Measurements from ENCODE around the gene DUXA. TPM values are rescaled to one million over a fixed set of nuclear protein-coding genes. Genes with fewer than 3 reads are reported as not detected.
A peak's percentile ranks its signal among the peaks of the same experiment; 100 is the strongest.

Gene DUXA
- total and polyA plus RNA-seq, 11 donors: not detected

DNA sequence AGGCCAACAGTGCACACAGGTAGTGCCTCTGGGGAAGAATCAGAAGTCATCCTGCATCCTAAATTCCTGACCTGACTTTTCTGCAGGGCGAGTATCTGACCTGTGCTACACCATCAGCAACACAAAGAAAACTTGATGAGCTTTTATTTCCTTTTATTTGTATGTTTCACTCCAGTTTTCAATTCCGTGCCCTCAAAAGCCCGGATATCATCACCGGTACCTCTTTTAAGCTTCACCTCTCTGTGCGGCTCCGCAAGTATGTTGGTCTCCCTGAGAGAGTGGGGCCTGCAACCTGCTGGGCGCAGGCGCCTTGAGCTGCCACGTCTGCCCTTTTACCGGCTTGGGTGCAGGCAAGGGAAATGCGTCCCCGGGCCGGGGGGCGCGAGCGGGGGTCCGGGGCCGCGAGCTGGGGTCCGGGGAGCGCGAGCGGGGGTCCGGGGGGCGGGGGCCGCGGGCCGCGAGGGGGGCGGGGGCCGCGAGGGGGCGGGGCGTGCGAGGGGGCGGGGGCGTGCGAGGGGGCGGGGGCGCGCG lies 4.3 kb upstream of the DUXA start:
- no peak for TF ChIP-seq POLR2A (IDR thresholded peaks at IDR 0.05)
- TF ChIP-seq, protein P1, sequence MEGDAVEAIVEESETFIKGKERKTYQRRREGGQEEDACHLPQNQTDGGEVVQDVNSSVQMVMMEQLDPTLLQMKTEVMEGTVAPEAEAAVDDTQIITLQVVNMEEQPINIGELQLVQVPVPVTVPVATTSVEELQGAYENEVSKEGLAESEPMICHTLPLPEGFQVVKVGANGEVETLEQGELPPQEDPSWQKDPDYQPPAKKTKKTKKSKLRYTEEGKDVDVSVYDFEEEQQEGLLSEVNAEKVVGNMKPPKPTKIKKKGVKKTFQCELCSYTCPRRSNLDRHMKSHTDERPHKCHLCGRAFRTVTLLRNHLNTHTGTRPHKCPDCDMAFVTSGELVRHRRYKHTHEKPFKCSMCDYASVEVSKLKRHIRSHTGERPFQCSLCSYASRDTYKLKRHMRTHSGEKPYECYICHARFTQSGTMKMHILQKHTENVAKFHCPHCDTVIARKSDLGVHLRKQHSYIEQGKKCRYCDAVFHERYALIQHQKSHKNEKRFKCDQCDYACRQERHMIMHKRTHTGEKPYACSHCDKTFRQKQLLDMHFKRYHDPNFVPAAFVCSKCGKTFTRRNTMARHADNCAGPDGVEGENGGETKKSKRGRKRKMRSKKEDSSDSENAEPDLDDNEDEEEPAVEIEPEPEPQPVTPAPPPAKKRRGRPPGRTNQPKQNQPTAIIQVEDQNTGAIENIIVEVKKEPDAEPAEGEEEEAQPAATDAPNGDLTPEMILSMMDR (IDR thresholded peaks at IDR 0.05): no peak
- Histone ChIP-seq H3K4me1 (peaks cover 0 to 12% (median 6%) of the 10 kb centered on the region in 12 donors), H3K9me3 (peaks cover 0 to 11% (median 0%) of the 10 kb centered on the region in 12 donors), H3K4me3 (peak overlapping the region in 10 of 12 donors; percentile 35 to 66 (median 53)), H3K36me3 (no peaks in the 10 kb centered on the region), H3K27me3 (no peaks in the 10 kb centered on the region), H3K27ac (peak overlapping the region in 10 of 12 donors; percentile 15 to 75 (median 52))
- DNase-seq: peak; percentile 32 to 73 (median 64)
- intact Hi-C loops (cut with DNase I): loop anchor here in 1 of 10 donors (2.0 kb wide), 1 partner anchor 19 kb away; the partner anchor contains the start of gene ZNF264
- ATAC-seq: peak; percentile 54 to 88 (median 82)
- whole genome bisulfite sequencing, 4 donors: 4 to 15% (median 7%) methylated on average over 10 to 37 of the region's 42 CpGs

DNA sequence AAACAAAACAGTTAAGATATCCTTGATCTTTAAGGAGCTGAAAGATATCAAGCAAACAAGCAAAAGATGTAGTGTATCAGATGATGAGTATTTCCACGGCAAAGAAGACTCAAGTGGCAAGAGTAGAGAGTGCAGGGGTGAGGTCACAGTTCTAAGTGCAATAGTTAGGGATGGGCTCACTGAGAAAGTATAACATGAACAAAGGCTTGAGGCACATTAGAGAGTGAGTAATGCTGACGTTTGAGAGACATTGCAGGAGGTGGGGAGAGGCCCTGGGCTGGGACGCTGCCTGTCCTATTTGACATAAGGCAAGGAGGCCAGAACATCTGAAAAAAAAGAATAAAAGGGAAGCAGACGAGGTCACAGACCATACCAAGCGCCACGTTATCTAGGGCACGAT lies 1.4 kb downstream of the DUXA start:
- Histone ChIP-seq H3K9me3 (no peaks in the 10 kb centered on the region), H3K27ac (no peak overlapping the region), H3K4me1 (peaks cover 0 to 2% (median 0%) of the 10 kb centered on the region in 12 donors), H3K4me3 (no peak overlapping the region), H3K36me3 (no peaks in the 10 kb centered on the region), H3K27me3 (no peaks in the 10 kb centered on the region)
- DNase-seq (no peak), ATAC-seq (no peak)
- intact Hi-C loops (cut with DNase I): no loop called here
- 65 to 73% (median 69%) methylated on average over 7 of the region's 7 CpGs for WGBS, 4 donors
- TF ChIP-seq, protein P1 (IDR thresholded peaks at IDR 0.05): no peak
- TF ChIP-seq POLR2A (IDR thresholded peaks at IDR 0.05): no peak

DNA sequence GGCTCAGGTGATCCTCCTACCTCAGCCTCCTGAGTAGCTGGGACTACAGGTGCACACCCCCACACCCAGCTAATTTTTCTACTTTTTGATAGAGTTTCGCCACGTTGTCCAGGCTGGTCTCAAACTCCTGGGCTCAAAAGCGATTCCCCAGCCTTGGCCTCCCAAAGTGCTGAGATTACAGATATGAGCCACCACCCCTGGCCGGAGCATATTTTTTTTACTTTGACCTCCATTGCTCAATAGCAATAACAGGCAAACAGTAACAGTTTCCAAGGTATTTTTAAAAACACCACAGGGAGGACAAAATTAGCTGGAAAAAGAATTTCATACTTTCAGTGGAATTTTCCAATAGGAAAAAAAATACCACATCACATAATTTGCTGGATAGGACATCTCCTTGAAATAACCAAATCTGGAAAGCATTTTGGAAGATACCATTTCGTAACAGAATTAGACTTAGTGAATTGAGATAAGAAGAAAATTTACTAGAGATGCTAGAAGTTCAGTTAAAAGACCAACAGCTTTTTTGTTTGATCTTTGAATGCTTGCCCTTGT lies 5.2 kb downstream of the DUXA start:
- Histone ChIP-seq H3K4me1 (peaks cover 0 to 2% (median 0%) of the 10 kb centered on the region in 12 donors), H3K9me3 (no peaks in the 10 kb centered on the region), H3K27me3 (no peaks in the 10 kb centered on the region), H3K36me3 (no peaks in the 10 kb centered on the region), H3K27ac (peak overlapping the region in 1 of 12 donors; percentile 44), H3K4me3 (no peak overlapping the region)
- DNase-seq (no peak), ATAC-seq (no peak)
- intact Hi-C loops (cut with DNase I): no loop called here
- TF ChIP-seq, protein P1 (IDR thresholded peaks at IDR 0.05): no peak
- TF ChIP-seq POLR2A (IDR thresholded peaks at IDR 0.05): no peak
- 67 to 78% (median 70%) methylated on average over 5 of the region's 5 CpGs for WGBS, 4 donors

DNA sequence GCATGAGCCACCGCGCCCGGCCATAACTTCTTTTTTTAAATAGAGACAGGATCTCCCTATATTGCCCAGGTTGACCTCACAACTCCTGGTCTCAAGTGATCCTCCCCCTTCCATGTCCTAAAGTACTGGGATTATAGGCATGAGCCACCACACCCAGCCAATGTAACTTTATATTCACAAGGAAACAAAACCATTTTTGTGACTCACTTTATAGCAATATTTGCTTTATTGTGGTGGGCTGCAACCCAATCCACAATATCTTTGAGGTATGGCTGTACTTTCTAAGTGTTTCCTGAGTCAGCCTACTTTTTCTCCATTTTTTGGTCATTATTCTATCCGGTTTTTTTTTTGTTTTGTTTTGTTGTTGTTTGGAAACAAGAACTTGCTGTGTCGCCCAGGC lies 14.4 kb downstream of the DUXA start:
- DNase-seq: no peak
- Histone ChIP-seq H3K27ac (no peak overlapping the region), H3K27me3 (peaks cover 0 to 3% (median 0%) of the 10 kb centered on the region in 9 donors), H3K9me3 (no peaks in the 10 kb centered on the region), H3K4me3 (no peak overlapping the region), H3K4me1 (no peaks in the 10 kb centered on the region), H3K36me3 (no peaks in the 10 kb centered on the region)
- intact Hi-C loops (cut with DNase I): no loop called here
- no peak for ATAC-seq
- TF ChIP-seq, protein P1 (IDR thresholded peaks at IDR 0.05): no peak
- TF ChIP-seq POLR2A (IDR thresholded peaks at IDR 0.05): no peak
- WGBS, 4 donors: 77 to 80% (median 79%) methylated on average over 5 of the region's 5 CpGs

Data from heart left ventricle (tissue), 16 donors.